Activated CD4-positive, alpha-beta T cell treated with anti-CD3 and anti-CD28 coated beads for 4 hours (primary cell): ENCODE results near the gene SFXN3.

Experiments
- DNase-seq, 2 donors: peaks; one replicate each; pipeline ENCODE4 v3.0.0-alpha.2; 2020

SFXN3 gene

DNA sequence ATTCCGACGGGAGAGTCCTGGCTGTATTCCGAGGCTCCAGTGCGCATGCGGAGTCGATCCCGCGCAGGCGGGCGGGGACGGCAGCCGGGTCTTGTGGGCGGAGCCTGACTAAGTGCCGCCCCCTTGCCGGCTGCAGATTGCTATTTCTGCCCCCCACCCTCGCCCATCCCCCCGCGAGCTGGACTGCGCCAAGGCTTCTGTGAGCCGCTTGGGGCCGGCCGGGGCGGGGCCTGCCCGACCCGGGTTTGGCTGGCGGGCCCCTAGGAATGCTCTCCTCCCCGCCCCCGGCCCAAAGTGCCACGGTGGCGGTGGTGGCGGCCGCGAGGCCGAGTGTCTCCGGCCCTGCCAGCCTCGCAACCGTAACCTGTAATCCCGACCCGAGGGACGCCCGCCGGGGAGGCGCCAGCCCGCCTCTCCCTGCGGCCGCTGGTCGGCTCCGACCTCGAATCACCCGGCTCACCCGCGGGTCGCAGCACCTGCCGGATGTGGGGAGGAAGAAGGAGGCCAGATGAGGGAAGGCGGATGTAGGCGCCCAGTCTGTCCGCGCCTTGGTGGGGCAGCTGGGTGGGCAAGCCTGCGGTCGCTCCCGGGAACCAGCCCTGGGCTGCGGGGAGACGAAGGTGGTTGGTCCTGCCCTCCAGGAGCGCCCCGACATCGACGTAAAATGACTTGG, 30.1 kb downstream of the SFXN3 start:
- DNase-seq = peak; percentile 88 to 90

DNA sequence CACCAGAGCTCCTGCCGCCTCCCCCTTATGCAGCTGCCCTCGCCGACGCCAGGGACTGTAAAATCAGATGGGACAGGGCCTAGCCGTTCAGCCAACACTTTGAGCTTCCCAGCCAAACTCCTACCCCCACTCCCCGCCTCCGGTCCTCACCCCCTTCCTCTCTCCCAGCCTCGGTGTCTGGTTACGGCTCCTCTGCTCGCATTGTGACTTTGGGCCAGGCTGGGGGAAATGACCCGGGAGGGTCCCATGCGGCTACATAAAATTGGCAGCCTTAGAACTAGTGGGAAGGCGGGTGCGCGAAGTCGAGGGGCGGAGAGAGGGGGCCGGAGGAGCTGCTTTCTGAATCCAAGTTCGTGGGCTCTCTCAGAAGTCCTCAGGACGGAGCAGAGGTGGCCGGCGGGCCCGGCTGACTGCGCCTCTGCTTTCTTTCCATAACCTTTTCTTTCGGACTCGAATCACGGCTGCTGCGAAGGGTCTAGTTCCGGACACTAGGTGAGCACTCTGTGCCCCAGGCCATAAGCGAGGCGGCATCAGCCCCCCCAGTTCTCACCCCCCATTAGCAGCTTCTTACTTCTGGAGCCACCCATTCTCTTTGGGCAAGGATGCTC, 30.7 kb downstream of the SFXN3 start, which contains the start of gene KAZALD1:
Gene KAZALD1, plus strand, starts transcription at position 366 of the 608 bp plus-strand sequence. CDS start 604 bp downstream, outside the sequence.
- no peak for DNase-seq

DNA sequence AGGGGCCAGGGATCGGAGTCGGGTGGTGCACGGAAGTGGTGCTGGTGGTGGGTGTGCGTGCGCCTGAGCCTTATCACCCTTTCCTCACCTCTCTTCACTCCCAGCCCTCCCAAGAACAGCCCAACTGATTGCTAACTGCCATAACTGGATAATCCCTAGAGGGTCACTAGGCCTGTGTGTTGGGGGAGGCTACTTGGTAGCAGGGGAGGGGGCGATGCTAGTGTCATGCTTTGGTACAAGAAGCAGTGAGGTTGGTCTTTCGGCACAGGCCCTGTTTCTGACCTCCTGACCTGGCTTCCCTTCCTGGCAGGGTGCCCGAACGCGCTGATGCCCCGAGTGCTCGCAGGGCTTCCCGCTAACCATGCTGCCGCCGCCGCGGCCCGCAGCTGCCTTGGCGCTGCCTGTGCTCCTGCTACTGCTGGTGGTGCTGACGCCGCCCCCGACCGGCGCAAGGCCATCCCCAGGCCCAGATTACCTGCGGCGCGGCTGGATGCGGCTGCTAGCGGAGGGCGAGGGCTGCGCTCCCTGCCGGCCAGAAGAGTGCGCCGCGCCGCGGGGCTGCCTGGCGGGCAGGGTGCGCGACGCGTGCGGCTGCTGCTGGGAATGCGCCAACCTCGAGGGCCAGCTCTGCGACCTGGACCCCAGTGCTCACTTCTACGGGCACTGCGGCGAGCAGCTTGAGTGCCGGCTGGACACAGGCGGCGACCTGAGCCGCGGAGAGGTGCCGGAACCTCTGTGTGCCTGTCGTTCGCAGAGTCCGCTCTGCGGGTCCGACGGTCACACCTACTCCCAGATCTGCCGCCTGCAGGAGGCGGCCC, 31.4 kb downstream of the SFXN3 start:
- peak; percentile 44 to 53 for DNase-seq

DNA sequence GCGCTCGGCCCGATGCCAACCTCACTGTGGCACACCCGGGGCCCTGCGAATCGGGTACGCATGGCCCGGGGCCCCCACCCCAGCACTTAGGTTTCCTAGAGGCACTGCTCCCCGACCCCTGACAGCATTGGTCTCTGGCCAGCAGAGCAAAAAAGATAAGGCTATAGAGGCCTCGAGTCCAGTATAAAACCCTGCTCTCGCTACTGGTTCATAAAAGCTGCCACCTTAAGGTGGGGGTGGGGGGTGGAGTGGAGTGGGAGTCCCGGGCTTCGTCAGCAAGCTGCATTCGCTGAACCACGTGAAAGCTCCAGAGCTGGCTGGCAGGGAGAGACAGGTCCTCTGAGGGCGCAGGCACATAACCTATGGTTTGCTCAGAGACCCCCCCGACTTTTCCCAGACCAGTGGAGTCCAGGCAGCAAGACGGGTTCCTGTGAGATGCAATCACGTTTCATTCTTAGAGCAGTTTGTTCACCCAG, 32.1 kb downstream of the SFXN3 start:
- no peak for DNase-seq

DNA sequence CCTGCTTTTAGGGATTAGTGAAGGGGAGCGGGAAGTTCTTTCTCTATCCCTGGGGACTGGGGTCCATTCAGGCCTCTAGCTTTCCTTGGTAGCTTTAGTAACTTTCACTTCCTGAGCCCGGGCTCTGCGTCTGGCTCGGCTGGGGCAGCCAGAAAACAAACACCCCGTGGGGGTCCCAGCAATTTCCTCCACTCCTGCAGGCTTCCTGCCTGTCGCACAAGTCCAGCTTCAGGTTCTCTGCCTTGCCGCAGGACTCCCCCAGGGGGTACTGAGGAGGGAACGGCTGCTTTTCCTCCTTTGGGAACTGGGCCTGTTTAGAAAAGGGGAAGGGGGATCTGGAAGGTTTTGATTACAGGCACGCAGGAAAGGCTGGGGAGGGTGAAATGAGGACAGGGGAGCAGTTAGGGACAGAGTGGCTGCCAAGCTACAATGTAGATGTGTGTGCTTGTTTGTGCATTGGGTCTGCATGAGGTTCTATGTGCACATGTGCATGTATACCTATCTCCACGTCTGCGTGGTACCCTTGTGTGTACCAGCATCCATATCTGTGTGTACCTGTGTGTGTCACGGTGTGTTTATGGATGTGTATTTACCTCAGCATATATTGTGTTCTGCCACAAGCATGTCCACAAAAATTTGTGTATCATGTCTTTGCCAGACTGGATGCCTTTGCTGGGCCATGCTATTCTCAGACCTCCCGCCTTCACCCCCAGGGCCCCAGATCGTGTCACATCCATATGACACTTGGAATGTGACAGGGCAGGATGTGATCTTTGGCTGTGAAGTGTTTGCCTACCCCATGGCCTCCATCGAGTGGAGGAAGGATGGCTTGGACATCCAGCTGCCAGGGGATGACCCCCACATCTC, 32.7 kb downstream of the SFXN3 start:
- DNase-seq = no peak

DNA sequence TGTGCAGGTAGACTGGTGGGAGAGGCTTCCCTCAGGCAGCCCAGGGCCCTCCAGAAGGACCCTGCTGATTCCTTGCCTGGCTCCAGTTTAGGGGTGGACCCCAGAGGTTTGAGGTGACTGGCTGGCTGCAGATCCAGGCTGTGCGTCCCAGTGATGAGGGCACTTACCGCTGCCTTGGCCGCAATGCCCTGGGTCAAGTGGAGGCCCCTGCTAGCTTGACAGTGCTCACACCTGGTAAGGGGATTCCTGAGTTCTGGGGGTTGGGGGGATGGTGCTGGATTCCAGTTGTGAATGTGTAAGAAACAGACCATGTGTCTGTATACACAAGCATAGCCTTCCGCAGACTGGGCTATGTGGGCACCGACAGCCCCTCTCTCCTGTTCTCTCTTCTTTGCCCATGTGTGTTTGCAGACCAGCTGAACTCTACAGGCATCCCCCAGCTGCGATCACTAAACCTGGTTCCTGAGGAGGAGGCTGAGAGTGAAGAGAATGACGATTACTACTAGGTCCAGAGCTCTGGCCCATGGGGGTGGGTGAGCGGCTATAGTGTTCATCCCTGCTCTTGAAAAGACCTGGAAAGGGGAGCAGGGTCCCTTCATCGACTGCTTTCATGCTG, 33.5 kb downstream of the SFXN3 start:
- DNase-seq = no peak

DNA sequence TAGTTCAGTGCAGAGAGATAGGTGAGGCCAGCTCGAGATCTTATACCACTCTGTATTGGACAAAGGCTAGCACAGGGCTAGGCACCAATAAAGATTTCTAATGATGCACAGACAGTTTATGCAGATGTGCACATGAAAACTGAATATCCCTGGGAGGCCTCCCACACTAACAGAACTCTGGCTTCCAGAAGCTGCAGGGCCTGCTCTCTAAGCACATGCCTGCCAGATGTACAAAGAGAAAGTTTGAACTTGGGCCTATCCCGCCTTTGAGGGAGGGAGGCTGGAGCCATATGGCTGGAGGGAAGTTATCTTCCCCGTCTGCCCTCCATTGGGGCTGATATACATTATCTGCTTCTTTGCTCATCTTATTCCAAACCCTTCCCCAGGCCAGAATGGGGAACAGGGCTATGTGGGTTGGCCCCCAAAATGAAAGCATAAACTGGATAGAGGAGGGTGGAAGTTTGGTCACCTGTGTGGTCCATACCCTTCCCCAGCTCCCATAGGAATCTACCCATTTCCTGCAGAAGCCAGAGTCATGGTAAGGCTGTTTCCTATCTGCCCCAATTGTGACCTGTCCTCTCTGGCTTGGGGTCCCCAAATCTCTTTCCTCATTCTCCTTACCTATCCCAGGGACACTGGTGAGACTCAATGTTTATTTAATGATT, 34.6 kb downstream of the SFXN3 start:
- DNase-seq = no peak

DNA sequence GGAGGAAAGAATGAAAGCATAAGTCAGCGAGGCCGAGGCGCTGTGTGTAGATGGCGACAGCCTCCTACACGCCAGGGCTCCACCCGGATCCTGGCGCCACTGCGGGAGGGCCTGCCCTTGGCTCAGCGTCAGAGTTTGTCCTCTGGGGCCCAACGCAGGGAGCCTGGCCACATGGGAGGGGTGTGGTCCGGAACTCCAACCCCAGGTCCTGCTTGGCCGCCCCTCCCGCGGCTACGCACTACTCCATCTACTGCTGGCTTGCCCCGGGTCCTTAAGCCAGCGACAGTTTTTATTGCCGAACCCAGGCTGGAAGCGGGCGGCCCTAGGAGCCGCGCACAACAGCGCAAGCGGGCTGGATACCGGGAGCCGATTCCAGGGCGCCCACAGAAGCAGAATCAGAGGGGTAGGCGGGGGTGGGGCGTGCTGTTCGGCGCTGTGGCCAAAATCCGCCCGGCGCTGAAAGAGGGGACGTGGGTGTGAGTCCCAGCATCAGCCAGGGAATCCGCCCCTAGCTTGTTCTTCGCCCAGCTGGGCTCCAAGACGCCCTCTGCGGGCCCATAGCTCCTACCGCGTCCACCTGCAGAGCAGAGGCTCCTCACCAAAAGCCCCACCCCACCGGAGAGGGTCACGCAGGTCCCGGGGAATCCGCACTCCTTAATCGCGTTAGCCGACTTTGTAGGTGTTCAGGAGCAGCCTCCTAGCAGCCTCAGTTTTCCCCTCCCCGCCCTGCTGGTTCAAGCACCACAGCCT, 35.3 kb downstream of the SFXN3 start:
- DNase-seq = peak; percentile 33 to 46

DNA sequence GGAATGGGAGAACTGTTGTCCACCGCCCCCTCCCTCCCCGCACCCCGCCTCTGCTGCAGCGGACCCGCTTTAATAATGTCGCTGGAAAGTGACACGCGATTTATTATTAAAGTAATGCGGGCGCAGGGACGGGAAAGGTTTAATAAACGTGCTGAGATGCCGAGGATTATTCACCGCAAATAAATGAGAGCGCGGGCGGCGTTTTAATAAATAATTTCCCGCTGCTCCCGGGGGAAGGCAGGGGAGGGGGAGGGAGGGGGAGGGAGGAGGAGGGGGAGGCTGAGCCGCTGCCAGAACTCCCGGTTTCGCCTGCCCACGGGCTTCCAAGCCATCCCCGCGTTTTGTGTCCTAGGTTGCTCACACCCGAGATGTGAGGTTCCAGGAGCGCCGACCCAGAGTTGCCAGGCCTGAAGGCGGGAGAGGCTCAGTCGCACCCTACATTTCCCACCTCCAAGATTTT, 35.9 kb downstream of the SFXN3 start:
- DNase-seq = no peak

DNA sequence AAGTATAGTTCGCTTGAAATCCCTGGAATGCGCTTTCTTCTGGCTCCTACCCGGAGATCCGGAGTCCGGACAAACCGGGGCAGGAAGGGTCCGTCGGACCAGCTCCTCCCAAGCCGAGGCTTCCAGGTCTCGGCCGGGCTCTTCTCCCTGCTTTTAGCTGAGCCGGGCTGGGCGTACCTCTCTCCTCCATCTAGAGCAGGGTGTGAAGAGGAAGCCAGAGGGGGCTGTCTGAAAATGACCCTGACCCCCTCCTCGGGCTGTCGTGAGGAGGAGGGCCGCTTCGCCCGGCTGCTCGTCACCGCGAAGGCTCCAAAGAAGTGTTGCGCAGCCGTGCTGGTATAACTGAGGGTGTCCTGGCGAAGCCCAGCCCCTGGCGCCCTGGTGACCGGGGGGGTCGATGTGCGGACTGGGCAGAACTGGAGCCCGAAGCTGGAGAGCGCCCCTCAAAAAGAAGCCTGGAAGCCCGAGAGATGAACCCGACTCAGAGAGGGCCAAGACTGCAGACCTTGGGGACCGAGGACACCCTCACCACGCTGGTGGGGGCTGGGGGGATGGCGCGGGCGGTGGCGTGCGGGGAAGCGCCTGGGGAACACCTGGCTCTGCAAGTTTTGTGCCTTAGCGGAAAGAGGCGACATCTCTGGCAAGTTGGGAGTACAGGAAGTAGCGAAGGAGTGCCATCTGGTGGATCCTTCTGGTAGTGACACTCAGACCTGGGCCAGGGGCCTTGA, 36.5 kb downstream of the SFXN3 start:
- DNase-seq = peak; percentile 67 to 80

DNA sequence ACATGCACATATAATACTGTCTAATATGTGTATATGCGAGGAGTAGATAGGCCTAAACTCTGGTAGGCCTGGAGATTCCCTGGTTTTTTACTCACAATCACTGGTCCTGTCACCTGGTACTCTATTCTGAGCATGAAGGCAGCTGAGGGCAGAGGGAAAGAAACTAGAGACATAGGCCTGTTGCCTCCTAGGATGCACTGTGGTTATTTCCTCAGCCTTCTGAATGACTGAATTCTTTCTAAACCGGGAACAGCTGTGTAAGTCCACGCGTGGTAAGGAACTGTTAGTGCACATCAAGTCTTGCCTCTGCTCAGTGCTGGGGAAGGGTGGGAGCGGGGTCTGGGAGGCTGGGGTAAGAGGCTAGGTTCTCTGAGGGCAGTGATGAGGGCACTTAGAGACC, 38.4 kb downstream of the SFXN3 start:
- no peak for DNase-seq

DNA sequence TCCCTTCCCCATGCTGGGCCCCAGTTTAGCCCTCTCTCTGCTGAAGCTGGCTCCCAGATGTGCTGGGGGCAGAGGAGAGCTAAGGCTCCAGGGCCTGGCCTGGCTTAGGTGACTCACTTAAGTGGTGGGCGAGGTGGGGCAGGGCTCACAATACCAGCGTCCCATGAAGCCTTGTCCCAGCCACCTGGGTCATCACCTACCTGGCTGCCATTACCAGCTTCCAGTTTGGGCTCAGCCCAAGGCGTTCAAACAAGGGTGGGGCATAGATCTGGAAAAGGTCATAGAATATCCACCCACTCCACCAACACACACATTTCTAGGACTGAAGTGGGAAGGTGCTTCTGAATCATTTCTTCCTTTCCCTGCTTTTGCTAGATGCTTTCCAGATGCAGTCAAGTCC, 39.1 kb downstream of the SFXN3 start:
- no peak for DNase-seq

DNA sequence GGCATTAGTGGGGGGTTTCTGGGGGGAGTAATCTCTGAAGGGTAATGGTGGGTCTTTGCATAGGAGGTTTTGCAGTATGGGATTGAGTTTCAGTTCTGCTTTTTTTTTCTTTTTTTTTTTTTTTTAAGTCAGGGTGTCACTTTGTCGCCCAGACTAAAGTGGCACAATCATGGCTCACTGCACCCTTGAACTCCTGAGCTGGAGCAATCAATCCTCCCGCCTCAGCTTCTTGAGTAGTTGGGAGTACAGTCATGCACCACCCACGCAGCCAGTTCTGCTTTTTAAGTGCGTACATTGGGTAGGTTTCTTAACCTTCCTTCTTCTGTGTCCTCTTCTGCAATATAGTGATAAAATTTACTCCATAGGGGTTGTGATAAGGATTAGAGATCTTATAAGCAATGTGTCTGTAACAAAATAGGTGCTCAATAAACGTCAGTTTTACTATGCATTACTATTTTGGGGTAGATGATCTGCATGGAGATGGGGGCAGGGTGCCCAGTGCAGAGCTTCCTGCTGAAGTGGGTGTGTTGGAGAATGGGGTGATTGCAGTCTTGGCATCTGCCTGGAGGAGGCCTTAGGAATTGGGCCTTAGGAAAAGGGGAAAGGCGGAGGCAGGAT, 40.3 kb downstream of the SFXN3 start:
- no peak for DNase-seq

DNA sequence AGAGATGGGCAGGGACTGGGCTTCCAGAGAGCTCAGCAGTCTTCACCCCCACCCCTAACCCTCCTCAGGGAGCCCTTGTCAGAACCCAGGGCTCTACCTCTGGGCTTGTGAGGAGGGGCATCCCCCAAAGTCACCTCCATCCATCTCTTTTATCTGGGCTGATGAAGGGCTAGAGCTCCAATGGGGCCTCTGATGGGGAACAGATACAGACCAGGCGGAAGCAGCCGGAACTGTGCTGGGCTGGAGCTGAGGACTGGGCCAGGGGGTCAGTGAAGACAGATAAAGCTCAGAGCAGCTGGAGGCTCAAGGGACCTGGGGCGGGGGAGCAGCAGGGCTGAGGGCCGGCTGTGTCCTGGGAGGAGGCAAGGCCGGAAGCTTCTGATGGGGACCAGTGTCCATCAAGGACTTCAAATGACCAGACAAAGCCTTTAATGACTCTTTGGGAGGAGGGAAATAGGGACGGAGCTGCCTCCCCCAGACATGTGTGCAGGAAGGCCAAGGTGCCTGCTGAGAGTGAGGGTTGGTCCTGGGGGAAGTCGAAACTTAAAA, 40.9 kb downstream of the SFXN3 start:
- DNase-seq = no peak

DNA sequence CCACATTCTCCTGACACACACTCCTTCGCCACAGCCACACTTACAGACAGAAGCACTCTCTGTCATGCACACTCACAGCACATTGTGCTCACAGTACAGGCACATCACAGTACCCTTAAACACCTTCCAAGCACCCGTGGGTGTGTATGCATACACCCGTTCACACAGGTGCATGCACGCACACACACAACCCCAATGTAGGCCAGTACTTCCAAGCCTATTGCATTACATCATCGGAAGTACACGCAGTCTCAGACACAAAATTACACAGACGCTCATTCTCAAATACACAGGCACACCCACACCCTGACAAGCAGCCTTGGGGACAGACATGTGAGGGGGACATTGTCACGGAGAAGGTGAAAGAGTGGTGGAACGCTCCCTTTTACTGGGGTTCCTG, 41.9 kb downstream of the SFXN3 start:
- DNase-seq = no peak

DNA sequence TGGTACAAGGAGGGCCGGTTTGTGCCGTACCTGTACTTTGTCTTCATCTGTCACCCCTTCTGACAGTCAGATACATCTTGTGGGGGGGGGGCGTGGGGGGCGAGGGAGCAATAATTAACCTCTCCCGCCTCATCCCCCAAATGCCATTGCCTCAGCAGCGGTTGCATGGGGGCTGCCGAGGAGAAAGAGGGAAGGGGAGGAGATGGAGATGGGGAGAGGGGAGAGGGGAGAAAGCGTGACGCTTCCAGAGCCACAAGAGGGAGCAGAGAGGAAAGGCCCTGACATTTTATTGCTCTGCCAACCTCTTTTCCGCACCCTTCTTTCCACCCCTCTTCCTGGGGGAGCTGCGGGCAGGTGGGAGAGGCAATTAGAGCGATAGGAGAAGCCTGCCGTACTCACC, 42.6 kb downstream of the SFXN3 start:
- no peak for DNase-seq

DNA sequence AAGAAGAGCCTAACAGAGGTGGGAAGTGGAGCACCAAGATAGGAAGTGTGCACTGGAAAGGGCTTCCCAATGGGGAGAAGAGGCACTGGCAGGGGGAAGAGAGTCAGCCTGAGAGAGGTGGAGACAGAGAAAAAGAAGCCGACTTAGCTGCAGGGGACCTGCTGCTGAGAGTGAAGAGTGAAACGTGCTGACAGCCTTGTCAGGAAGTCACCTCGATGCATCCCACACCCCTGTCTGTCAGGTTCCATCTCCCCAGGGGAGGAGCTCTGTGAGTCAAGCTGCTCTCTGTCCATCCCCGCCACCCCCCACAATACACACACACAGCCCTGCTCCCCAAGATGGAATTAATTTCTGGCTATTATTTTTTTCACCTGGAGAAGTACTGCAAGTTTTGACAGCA, 44.7 kb downstream of the SFXN3 start:
- no peak for DNase-seq

DNA sequence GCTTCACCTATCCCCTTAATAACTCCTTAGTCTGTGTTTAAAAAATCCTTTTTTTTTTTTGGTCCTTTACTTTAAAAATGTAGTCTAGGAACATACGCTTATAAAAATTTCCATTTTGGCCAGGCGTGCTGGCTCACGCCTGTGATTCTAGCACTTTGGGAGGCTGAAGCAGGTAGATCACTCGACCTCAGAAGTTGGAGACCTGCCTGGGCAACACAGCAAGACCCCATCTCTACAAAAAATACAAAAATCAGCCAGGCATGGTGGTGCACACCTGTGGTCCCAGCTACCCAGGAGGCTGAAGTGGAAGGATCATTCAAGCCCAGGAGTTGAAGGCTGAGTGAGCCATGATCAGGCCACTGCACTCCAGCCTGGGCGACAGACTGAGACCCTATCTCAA, 45.6 kb downstream of the SFXN3 start:
- DNase-seq = no peak

DNA sequence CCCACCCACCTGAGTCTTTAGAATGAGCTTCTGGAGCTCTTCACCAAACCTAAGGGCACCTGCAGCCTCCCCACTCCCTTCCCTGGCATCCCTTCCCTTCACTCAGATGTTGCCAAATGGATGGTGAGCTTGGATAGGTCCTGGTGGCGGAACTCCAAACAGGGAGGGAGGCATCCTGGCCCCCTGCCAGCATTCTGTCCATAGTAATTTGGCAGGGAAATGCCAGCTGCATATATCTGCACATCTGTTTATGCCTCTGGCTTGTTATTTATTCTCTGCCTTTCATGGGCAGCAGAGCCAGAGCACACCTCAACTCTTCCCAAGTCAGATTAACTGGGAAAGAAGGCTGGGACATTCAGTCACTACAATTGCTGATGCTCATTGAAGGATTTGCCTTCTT, 48.8 kb downstream of the SFXN3 start:
- no peak for DNase-seq
